ENCODE data around the gene LAMA2. TPM values are rescaled to one million over a fixed set of nuclear protein-coding genes. Genes with fewer than 3 reads are reported as not detected.

LAMA2 gene
- total and polyA plus RNA-seq, 2 of the 8 experiments (the other 6 are each of a cell fraction or from before 2014, with no cell fraction given) = 1.3 to 3.8 TPM

DNA sequence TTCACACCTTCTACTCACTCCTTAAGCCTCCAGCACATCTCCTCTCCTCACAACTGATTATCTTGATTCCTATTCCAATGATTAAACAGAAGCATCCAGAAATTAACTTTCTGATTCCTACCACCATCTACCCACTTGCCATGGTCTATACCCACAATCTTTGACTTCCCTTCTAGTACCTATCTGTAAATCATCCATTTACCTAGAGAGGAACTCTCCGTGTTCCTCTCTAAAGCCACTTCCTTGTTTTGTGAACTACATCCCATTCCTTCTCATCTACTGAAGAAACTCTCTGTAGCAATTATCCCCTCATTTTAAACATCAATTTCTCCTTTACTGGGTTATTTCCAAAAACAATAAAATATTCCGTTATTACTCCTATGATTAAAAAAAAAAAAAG is 659.8 kb downstream of the LAMA2 start:
- H2AFZ ChIP-seq (ENCODE audit: low read length) = no peak overlapping the region
- H3K4me1 ChIP-seq (replicated peaks in 1 of 4; ENCODE audit: control insufficient read depth in 3 of 4, insufficient read depth in 4 of 4, low read length in 3 of 4) = no peaks in the 10 kb centered on the region
- WGBS, 2 experiments (ENCODE audit: extremely low coverage in 1 of 2, insufficient coverage in 1 of 2, insufficient read length in 1 of 2, insufficient replicate concordance in 2 of 2, low coverage in 1 of 2, low lambda C conversion rate in 2 of 2, missing lambda C conversion rate in 1 of 2) = 96% methylated on average over 2 of the region's 2 CpGs; no CpG with 5 or more reads in 1 of the 2 experiments
- POLR2A ChIA-PET (ENCODE audit: partially characterized antibody) = no interaction called here
- H3K9ac ChIP-seq (replicated peaks in 1 of 4; ENCODE audit: extremely low read depth in 1 of 4, low read depth in 3 of 4, low read length in 3 of 4) = no peak overlapping the region
- FAIRE-seq (no peak), DNase-seq (ENCODE audit: low read depth in 1 of 2, low spot score in 2 of 2) (no peak)
- no peak overlapping the region for H3K4me3 ChIP-seq (ENCODE audit: extremely low read depth in 1 of 4, insufficient read depth in 2 of 4, low read depth in 3 of 4, low read length in 4 of 4)
- no peaks in the 10 kb centered on the region for H4K20me1 ChIP-seq (replicated peaks in 1 of 2; ENCODE audit: control insufficient read depth in 1 of 2, insufficient read depth in 2 of 2, low read length in 2 of 2)
- H4K8ac ChIP-seq (ENCODE audit: extremely low read depth, insufficient read depth, low read length) = no peak overlapping the region
- H2BK12ac ChIP-seq (ENCODE audit: low read depth, low read length) = no peak overlapping the region
- no peaks in the 10 kb centered on the region for H3K36me3 ChIP-seq (ENCODE audit: control insufficient read depth in 2 of 4, insufficient read depth in 4 of 4, low read length in 3 of 4)
- no peaks in the 10 kb centered on the region; the same call in 1 of the 2 replicates for H3K23me2 ChIP-seq (ENCODE audit: low read depth, low read length)
- no peak overlapping the region for H3K14ac ChIP-seq (ENCODE audit: insufficient read length)
- H2BK120ac ChIP-seq (replicated peaks; ENCODE audit: low read depth, low read length) = no peak overlapping the region
- H3K27ac ChIP-seq (ENCODE audit: low read depth, low read length) = no peak overlapping the region
- H4K5ac ChIP-seq (ENCODE audit: insufficient read length, low read depth, low read length) = no peak overlapping the region
- no peak overlapping the region for H3K23ac ChIP-seq (ENCODE audit: insufficient read length)
- no peak overlapping the region for H2BK5ac ChIP-seq (ENCODE audit: low read depth, low read length)
- no peaks in the 10 kb centered on the region for H3K79me1 ChIP-seq (ENCODE audit: low read depth, low read length)
- no peak overlapping the region for H2BK20ac ChIP-seq (ENCODE audit: low read length)
- H2AK5ac ChIP-seq (ENCODE audit: low read depth, low read length) = no peak overlapping the region
- no peak overlapping the region for H2BK15ac ChIP-seq (ENCODE audit: low read length)
- no peak overlapping the region for H3K18ac ChIP-seq (ENCODE audit: extremely low read depth, low read length)
- no peaks in the 10 kb centered on the region for H3K9me3 ChIP-seq (ENCODE audit: insufficient read depth in 2 of 2, low read depth in 1 of 2, low read length in 1 of 2)
- H3K4ac ChIP-seq (replicated peaks; ENCODE audit: insufficient read length, low read depth, low read length) = no peak overlapping the region
- H3K79me2 ChIP-seq (ENCODE audit: control insufficient read depth in 1 of 2, insufficient read depth in 2 of 2, low read length in 2 of 2) = no peaks in the 10 kb centered on the region
- CTCF ChIA-PET (ENCODE audit: partially characterized antibody) = no interaction called here
- H4K91ac ChIP-seq (replicated peaks; ENCODE audit: insufficient read length, low read length) = no peak overlapping the region
- H3K27me3 ChIP-seq (replicated peaks in 1 of 4; ENCODE audit: control insufficient read depth in 3 of 4, extremely low read depth in 1 of 4, insufficient read depth in 3 of 4, low read length in 3 of 4) = no peaks in the 10 kb centered on the region
- H3K4me2 ChIP-seq (ENCODE audit: insufficient read depth in 1 of 2, low read depth in 2 of 2, low read length in 2 of 2) = no peak overlapping the region
- H3K56ac ChIP-seq (replicated peaks; ENCODE audit: insufficient read length, low read depth, low read length) = no peak overlapping the region
- no peak for TF ChIP-seq TCF12 (IDR thresholded peaks at IDR 0.05; ENCODE audit: low read depth, low read length)
- no peak for TF ChIP-seq ASH2L (IDR thresholded peaks at IDR 0.05; ENCODE audit: low read length)
